ENCODE measurements around the gene TNNI2.

TNNI2 gene

GRCh38 chr11:1821562-1821961 lies 17.2 kb upstream of the TNNI2 start:
- no peak for DNase-seq (ENCODE audit: low read depth)

GRCh38 chr11:1822648-1823375 lies 16.0 kb upstream of the TNNI2 start:
- DNase-seq (ENCODE audit: low read depth): no peak

- no peak for DNase-seq (ENCODE audit: low read depth)
Observed at GRCh38 chr11:1823376-1824220, 15.2 kb upstream of the TNNI2 start.

GRCh38 chr11:1824221-1825038 lies 14.4 kb upstream of the TNNI2 start:
- DNase-seq (ENCODE audit: low read depth): no peak

- DNase-seq (ENCODE audit: low read depth): no peak
Observed at GRCh38 chr11:1825039-1825740, 13.6 kb upstream of the TNNI2 start.

- DNase-seq (ENCODE audit: low read depth): no peak
Observed at GRCh38 chr11:1825785-1826451, 12.9 kb upstream of the TNNI2 start.

GRCh38 chr11:1826552-1827094 lies 12.2 kb upstream of the TNNI2 start:
- no peak for DNase-seq (ENCODE audit: low read depth)

GRCh38 chr11:1827095-1827813 lies 11.5 kb upstream of the TNNI2 start:
- DNase-seq (ENCODE audit: low read depth): no peak

- DNase-seq (ENCODE audit: low read depth): no peak
Observed at GRCh38 chr11:1827931-1828330, 10.8 kb upstream of the TNNI2 start.

GRCh38 chr11:1828542-1828941 lies 10.2 kb upstream of the TNNI2 start:
- DNase-seq (ENCODE audit: low read depth): no peak

GRCh38 chr11:1829039-1829820 lies 9.6 kb upstream of the TNNI2 start:
- no peak for DNase-seq (ENCODE audit: low read depth)

- no peak for DNase-seq (ENCODE audit: low read depth)
Observed at GRCh38 chr11:1830004-1830321, 8.8 kb upstream of the TNNI2 start.

GRCh38 chr11:1830322-1831223 lies 8.2 kb upstream of the TNNI2 start:
- DNase-seq (ENCODE audit: low read depth): no peak

- DNase-seq (ENCODE audit: low read depth): no peak
Observed at GRCh38 chr11:1831338-1832210, 7.2 kb upstream of the TNNI2 start.

- peak; percentile 51 for DNase-seq (ENCODE audit: low read depth)
Observed at GRCh38 chr11:1832211-1832919, 6.4 kb upstream of the TNNI2 start.

GRCh38 chr11:1832920-1833295 lies 5.9 kb upstream of the TNNI2 start:
- DNase-seq (ENCODE audit: low read depth): no peak

- DNase-seq (ENCODE audit: low read depth): no peak
Observed at GRCh38 chr11:1834062-1834610, 4.6 kb upstream of the TNNI2 start.

All from T follicular helper cell (primary cell).